Liver (tissue), 9 donors: ENCODE measurements around the gene CEACAM16. TPM values are rescaled to one million over a fixed set of nuclear protein-coding genes. Genes with fewer than 3 reads are reported as not detected.

ENCODE experiments used
- DNase-seq: peaks from one replicate; pipeline ENCODE4 v3.0.0-alpha.2; 2017; ENCODE audit warnings: low spot score
- H3K27ac ChIP-seq, 2 donors: one replicate each; pipeline ENCODE4 v1.7.0; 2013; ENCODE audit warnings: inconsistent platforms in 2 of 2, low read length in 2 of 2, control low read depth in 1 of 2, low read depth in 1 of 2, mild to moderate bottlenecking in 1 of 2
- H3K27me3 ChIP-seq, 4 donors: one replicate each; pipeline versions ENCODE4 v1.6.1 to v1.7.0; 2013; ENCODE audit warnings: low read length in 3 of 4, inconsistent platforms in 1 of 4, mild to moderate bottlenecking in 1 of 4, moderate library complexity in 1 of 4; ENCODE audit not compliant: control insufficient read depth in 4 of 4, insufficient read depth in 4 of 4
- H3K36me3 ChIP-seq, 4 donors: one replicate each; pipeline versions ENCODE4 v1.6.1 to v1.7.0; 2013; ENCODE audit warnings: low read length in 3 of 4, mild to moderate bottlenecking in 3 of 4, low read depth in 1 of 4, moderate library complexity in 1 of 4; ENCODE audit not compliant: control insufficient read depth in 4 of 4, insufficient read depth in 3 of 4
- H3K4me1 ChIP-seq, 4 donors: one replicate each; pipeline versions ENCODE4 v1.6.1 to v1.7.0; 2013; ENCODE audit warnings: low read length in 3 of 4, mild to moderate bottlenecking in 3 of 4, moderate library complexity in 1 of 4; ENCODE audit not compliant: control insufficient read depth in 4 of 4, insufficient read depth in 4 of 4
- H3K4me3 ChIP-seq, 3 donors: one replicate each; pipeline versions ENCODE4 v1.6.1 to v1.7.0; 2013; ENCODE audit warnings: low read length in 3 of 3, control low read depth in 1 of 3, low read depth in 1 of 3, mild to moderate bottlenecking in 1 of 3
- H3K9ac ChIP-seq, 2 donors: one replicate each; pipeline ENCODE4 v1.7.0; 2013; ENCODE audit warnings: low read length in 2 of 2, mild to moderate bottlenecking in 2 of 2, moderate library complexity in 2 of 2, control low read depth in 1 of 2, low read depth in 1 of 2
- H3K9me3 ChIP-seq, 4 donors: one replicate each; pipeline versions ENCODE4 v1.6.1 to v1.7.0; 2013; ENCODE audit warnings: low read length in 3 of 4; ENCODE audit not compliant: control insufficient read depth in 4 of 4
- ATF3 ChIP-seq: IDR thresholded peaks from 2 replicates; pipeline ENCODE4 v1.6.1; 2016; ENCODE audit warnings: antibody characterized with exemption
- EGR1 ChIP-seq, 2 donors: IDR thresholded peaks; 2 replicates each; pipeline ENCODE4 v1.6.1; 2016 to 2018; ENCODE audit warnings: antibody characterized with exemption in 2 of 2, low read depth in 2 of 2
- FOXA1 ChIP-seq: IDR thresholded peaks from 2 replicates; pipeline ENCODE4 v1.6.1; 2016; ENCODE audit warnings: antibody characterized with exemption
- FOXA2 ChIP-seq: IDR thresholded peaks from 2 replicates; pipeline ENCODE4 v1.6.1; 2016; ENCODE audit warnings: antibody characterized with exemption
- GABPA ChIP-seq, 2 donors: IDR thresholded peaks in 1 of 2; conservative IDR thresholded peaks in 1 of 2; 2 replicates each; pipeline ENCODE4 v1.6.1; 2016; ENCODE audit warnings: antibody characterized with exemption in 2 of 2, mild to moderate bottlenecking in 1 of 2, moderate library complexity in 1 of 2
- HNF4A ChIP-seq, 2 donors: conservative IDR thresholded peaks; 2 replicates each; pipeline ENCODE4 v1.6.1; 2016; ENCODE audit warnings: antibody characterized with exemption in 2 of 2, mild to moderate bottlenecking in 2 of 2
- HNF4G ChIP-seq: IDR thresholded peaks from 2 replicates; pipeline ENCODE4 v1.6.1; 2016; ENCODE audit warnings: antibody characterized with exemption
- JUND ChIP-seq, 2 donors: IDR thresholded peaks; 2 replicates each; pipeline ENCODE4 v1.6.1; 2016; ENCODE audit warnings: antibody characterized with exemption in 2 of 2
- MAX ChIP-seq: IDR thresholded peaks from 2 replicates; pipeline ENCODE4 v1.6.1; 2016; ENCODE audit warnings: antibody characterized with exemption
- NR2F2 ChIP-seq: IDR thresholded peaks from 2 replicates; pipeline ENCODE4 v1.6.1; 2016; ENCODE audit warnings: antibody characterized with exemption
- RAD21 ChIP-seq, 2 donors: IDR thresholded peaks; 2 replicates each; pipeline ENCODE4 v1.6.1; 2016; ENCODE audit warnings: antibody characterized with exemption in 2 of 2, mild to moderate bottlenecking in 2 of 2
- RXRA ChIP-seq, 2 donors: IDR thresholded peaks; 2 replicates each; pipeline ENCODE4 v1.6.1; 2017 to 2018; ENCODE audit warnings: antibody characterized with exemption in 2 of 2, mild to moderate bottlenecking in 1 of 2
- SP1 ChIP-seq: IDR thresholded peaks from 2 replicates; pipeline ENCODE4 v1.6.1; 2018; ENCODE audit warnings: antibody characterized with exemption, mild to moderate bottlenecking
- TAF1 ChIP-seq: conservative IDR thresholded peaks from 2 replicates; pipeline ENCODE4 v1.6.1; 2016; ENCODE audit warnings: antibody characterized with exemption, mild to moderate bottlenecking
- YY1 ChIP-seq: IDR thresholded peaks from 2 replicates; pipeline ENCODE4 v1.6.1; 2016; ENCODE audit warnings: antibody characterized with exemption, mild to moderate bottlenecking
- ZBTB33 ChIP-seq: IDR thresholded peaks from 2 replicates; pipeline ENCODE4 v1.6.1; 2016; ENCODE audit warnings: antibody characterized with exemption
- WGBS: extraction: QIAGEN DNeasy Blood & Tissue Kit; methylation state at CpG from one replicate; pipeline ENCODE4 v1.1.7; 2013; 5-methylcytosine and 5-hydroxymethylcytosine counted together
- polyA plus RNA-seq, 2 donors: library from polyadenylated mRNA; stranded (reverse) in 1 of 2; unstranded in 1 of 2; fragments of 200-250 nt in 1 of 2; fragments of >200 nt in 1 of 2; fragmentation: Nextera tagmentation in 1 of 2; extraction: Ambion mirVana in 1 of 2; gene quantifications; one replicate each; pipeline versions ENCODE4 v1.2.1 to v1.2.3, GENCODE V29; 2013 to 2015
- total RNA-seq, 2 donors: library from RNA; depleted of rRNA; stranded (reverse); fragments of >200 nt; gene quantifications; one replicate each; pipeline ENCODE4 v1.2.3, GENCODE V29; 2014
- TF ChIP-seq, protein P1 (sequence below): fragments of 150-350 bp; IDR thresholded peaks from 2 replicates; pipeline ENCODE4 v1.5.1; 2017; ENCODE audit warnings: improper control_type of control experiment, low read depth, low read length; ENCODE audit not compliant: missing input control
- TF ChIP-seq, protein P2 (sequence below): IDR thresholded peaks from 2 replicates; pipeline ENCODE4 v1.6.1; 2016; ENCODE audit warnings: antibody characterized with exemption, mild to moderate bottlenecking
- donor health status: healthy.
- donor health status: healthy.
- donor health status: healthy.
- donor health status: healthy.
- donor health status: healthy.

CEACAM16 gene
- total and polyA plus RNA-seq, 4 donors, result 0.09 TPM; not detected in 3

DNA sequence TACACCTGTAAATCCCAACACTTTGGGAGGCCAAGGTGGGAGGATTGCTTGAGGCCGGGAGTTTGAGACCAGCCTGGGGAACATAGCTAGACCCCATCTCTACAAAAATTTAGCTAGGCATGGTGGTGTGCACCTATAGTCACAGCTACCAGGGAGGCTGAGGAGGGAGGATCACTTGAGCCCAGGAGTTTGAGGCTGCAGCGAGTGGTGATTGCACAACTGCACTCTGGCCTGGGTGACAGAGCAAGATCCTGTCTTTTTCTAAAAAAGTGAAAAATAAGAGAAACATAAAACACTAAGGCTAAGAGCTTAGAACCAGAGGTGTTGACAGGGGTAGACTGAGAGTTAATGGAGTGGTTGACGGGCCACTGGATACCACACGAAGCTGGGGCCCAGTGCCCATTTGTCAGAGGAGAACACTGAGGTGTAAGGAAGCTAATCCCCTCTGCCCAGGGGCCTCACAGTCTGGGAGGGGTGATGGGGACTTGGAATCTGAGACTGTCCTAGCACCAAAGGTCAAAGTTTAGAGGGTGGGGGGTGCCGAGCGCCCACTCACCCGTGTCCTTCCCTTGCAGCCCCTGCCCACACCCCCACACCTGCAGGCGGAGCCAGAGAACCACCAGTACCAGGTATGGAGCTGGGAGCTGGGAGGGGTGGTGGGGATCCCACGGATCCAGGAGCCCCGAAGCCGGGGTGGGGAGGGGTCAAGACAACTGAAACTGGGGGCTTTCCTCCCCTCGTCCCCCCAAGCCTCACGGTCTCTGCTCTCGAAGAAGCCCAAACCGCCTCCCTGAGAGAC is 16.8 kb upstream of the CEACAM16 start:
- Histone ChIP-seq H3K4me3 (no peak overlapping the region), H3K27me3 (no peaks in the 10 kb centered on the region), H3K4me1 (peaks cover 0 to 2% (median 0%) of the 10 kb centered on the region in 4 donors), H3K36me3 (peaks cover 0 to 3% (median 2%) of the 10 kb centered on the region in 4 donors), H3K27ac (no peak overlapping the region), H3K9ac (no peak overlapping the region), H3K9me3 (no peaks in the 10 kb centered on the region)
- DNase-seq, result no peak
- 90% methylated on average over 15 of the region's 15 CpGs for WGBS
- TF ChIP-seq ATF3 (no peak), EGR1 (IDR thresholded peaks at IDR 0.05; ENCODE audit: low read depth in 2 of 2) (no peak), TAF1 (no peak), ZBTB33 (no peak), SP1 (no peak), JUND (IDR thresholded peaks at IDR 0.05) (no peak), YY1 (no peak), RAD21 (IDR thresholded peaks at IDR 0.05) (no peak), NR2F2 (no peak), FOXA1 (no peak), MAX (no peak), HNF4A (conservative IDR thresholded peaks at IDR 0.05) (no peak), RXRA (IDR thresholded peaks at IDR 0.05) (no peak), GABPA (IDR thresholded peaks at IDR 0.05 in 1 of 2, conservative IDR thresholded peaks at IDR 0.05 in 1 of 2) (no peak), HNF4G (no peak), FOXA2 (no peak)
- TF ChIP-seq, protein P1, sequence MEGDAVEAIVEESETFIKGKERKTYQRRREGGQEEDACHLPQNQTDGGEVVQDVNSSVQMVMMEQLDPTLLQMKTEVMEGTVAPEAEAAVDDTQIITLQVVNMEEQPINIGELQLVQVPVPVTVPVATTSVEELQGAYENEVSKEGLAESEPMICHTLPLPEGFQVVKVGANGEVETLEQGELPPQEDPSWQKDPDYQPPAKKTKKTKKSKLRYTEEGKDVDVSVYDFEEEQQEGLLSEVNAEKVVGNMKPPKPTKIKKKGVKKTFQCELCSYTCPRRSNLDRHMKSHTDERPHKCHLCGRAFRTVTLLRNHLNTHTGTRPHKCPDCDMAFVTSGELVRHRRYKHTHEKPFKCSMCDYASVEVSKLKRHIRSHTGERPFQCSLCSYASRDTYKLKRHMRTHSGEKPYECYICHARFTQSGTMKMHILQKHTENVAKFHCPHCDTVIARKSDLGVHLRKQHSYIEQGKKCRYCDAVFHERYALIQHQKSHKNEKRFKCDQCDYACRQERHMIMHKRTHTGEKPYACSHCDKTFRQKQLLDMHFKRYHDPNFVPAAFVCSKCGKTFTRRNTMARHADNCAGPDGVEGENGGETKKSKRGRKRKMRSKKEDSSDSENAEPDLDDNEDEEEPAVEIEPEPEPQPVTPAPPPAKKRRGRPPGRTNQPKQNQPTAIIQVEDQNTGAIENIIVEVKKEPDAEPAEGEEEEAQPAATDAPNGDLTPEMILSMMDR, result no peak
- TF ChIP-seq, protein P2, sequence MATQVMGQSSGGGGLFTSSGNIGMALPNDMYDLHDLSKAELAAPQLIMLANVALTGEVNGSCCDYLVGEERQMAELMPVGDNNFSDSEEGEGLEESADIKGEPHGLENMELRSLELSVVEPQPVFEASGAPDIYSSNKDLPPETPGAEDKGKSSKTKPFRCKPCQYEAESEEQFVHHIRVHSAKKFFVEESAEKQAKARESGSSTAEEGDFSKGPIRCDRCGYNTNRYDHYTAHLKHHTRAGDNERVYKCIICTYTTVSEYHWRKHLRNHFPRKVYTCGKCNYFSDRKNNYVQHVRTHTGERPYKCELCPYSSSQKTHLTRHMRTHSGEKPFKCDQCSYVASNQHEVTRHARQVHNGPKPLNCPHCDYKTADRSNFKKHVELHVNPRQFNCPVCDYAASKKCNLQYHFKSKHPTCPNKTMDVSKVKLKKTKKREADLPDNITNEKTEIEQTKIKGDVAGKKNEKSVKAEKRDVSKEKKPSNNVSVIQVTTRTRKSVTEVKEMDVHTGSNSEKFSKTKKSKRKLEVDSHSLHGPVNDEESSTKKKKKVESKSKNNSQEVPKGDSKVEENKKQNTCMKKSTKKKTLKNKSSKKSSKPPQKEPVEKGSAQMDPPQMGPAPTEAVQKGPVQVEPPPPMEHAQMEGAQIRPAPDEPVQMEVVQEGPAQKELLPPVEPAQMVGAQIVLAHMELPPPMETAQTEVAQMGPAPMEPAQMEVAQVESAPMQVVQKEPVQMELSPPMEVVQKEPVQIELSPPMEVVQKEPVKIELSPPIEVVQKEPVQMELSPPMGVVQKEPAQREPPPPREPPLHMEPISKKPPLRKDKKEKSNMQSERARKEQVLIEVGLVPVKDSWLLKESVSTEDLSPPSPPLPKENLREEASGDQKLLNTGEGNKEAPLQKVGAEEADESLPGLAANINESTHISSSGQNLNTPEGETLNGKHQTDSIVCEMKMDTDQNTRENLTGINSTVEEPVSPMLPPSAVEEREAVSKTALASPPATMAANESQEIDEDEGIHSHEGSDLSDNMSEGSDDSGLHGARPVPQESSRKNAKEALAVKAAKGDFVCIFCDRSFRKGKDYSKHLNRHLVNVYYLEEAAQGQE, result no peak
